GM18508 (cell line): ENCODE measurements around the gene CENPV.
"Not testable (repeated sequence)": the region's sequence is repeated elsewhere in the genome, so short reads cannot be mapped to it uniquely, and the experiment has no call there.

Experiments used
- ATAC-seq: cut with Tn5 transposase; IDR thresholded peaks from one replicate; pipeline ENCODE4 v1.9.1; 2021; ENCODE audit warnings: moderate number of reproducible peaks; ENCODE audit not compliant: insufficient read depth, unreplicated experiment

Gene CENPV

GRCh38 chr17:16319969-16320368 lies 33.3 kb downstream of the CENPV start:
- ATAC-seq, result no peak

GRCh38 chr17:16314859-16315258 lies 38.4 kb downstream of the CENPV start:
- ATAC-seq, result no peak

GRCh38 chr17:16314189-16314588 lies 39.1 kb downstream of the CENPV start:
- ATAC-seq, result no peak

- no peak for ATAC-seq
Observed at GRCh38 chr17:16313139-16314090, 39.9 kb downstream of the CENPV start.

- ATAC-seq, result not testable (repeated sequence)
Observed at GRCh38 chr17:16312061-16312460, 41.2 kb downstream of the CENPV start.

- no peak for ATAC-seq
Observed at GRCh38 chr17:16306211-16306610, 47.1 kb downstream of the CENPV start.

GRCh38 chr17:16304830-16305229 lies 48.4 kb downstream of the CENPV start:
- no peak for ATAC-seq

- ATAC-seq, result no peak
Observed at GRCh38 chr17:16302856-16303255, 50.4 kb downstream of the CENPV start.

- no peak for ATAC-seq
Observed at GRCh38 chr17:16301963-16302855, 51.1 kb downstream of the CENPV start.

GRCh38 chr17:16300554-16300953 lies 52.7 kb downstream of the CENPV start:
- no peak for ATAC-seq

- no peak for ATAC-seq
Observed at GRCh38 chr17:16298140-16298662, 55.1 kb downstream of the CENPV start.

GRCh38 chr17:16297367-16298139 lies 55.7 kb downstream of the CENPV start:
- ATAC-seq, result no peak

- not testable (repeated sequence) for ATAC-seq
Observed at GRCh38 chr17:16296072-16296471, 57.2 kb downstream of the CENPV start.

GRCh38 chr17:16294560-16294959 lies 58.7 kb downstream of the CENPV start:
- no peak for ATAC-seq

GRCh38 chr17:16293931-16294330 lies 59.3 kb downstream of the CENPV start:
- ATAC-seq, result no peak
